K562 (cell line): ENCODE results near the gene EXOSC2. TPM values are rescaled to one million over a fixed set of nuclear protein-coding genes. Genes with fewer than 3 reads are reported as not detected.
A peak's percentile ranks its signal among the peaks of the same experiment; 100 is the strongest.

Experiments used
- ADNP ChIP-seq: fragments of 200-800 bp; sonication (Bioruptor generic); IDR thresholded peaks from 2 replicates; pipeline ENCODE4 v1.6.1; 2016; ENCODE audit warnings: missing genetic modification characterization, missing compliant biosample characterization
- ELK3 ChIP-seq: fragments of 450-650 bp; formaldehyde crosslinking; IDR thresholded peaks from 2 replicates; pipeline ENCODE4 v1.4.0; 2020; ENCODE audit warnings: mild to moderate bottlenecking
- ESRRA ChIP-seq: fragments of 450-650 bp; IDR thresholded peaks from 2 replicates; pipeline ENCODE4 v1.6.1; 2014; ENCODE audit warnings: low read depth, mild to moderate bottlenecking, moderate library complexity, borderline replicate concordance
- ETS2 ChIP-seq: IDR thresholded peaks from 2 replicates; pipeline ENCODE4 v1.6.1; 2016; ENCODE audit warnings: borderline replicate concordance, missing genetic modification characterization, mild to moderate bottlenecking, moderate library complexity, missing compliant biosample characterization; ENCODE audit not compliant: poor library complexity, severe bottlenecking
- FOXJ3 ChIP-seq: sonication (generic); formaldehyde crosslinking; IDR thresholded peaks from 2 replicates; pipeline ENCODE4 v1.4.0; 2020; ENCODE audit warnings: mild to moderate bottlenecking, missing genetic modification reagents
- GABPB1 ChIP-seq: sonication (generic); formaldehyde crosslinking; IDR thresholded peaks from 2 replicates; pipeline ENCODE4 v1.8.0; 2022; ENCODE audit warnings: mild to moderate bottlenecking, missing genetic modification reagents
- JUN ChIP-seq, 2 experiments: sonication (generic) in 1 of 2; formaldehyde crosslinking in 1 of 2; IDR thresholded peaks; 2 replicates each; pipeline versions ENCODE4 v1.6.1 to v1.8.0; 2012 to 2022; ENCODE audit warnings: borderline replicate concordance in 2 of 2, mild to moderate bottlenecking in 2 of 2, improper control_type of control experiment in 1 of 2, low read depth in 1 of 2, low read length in 1 of 2, missing genetic modification reagents in 1 of 2
- MAFF ChIP-seq: IDR thresholded peaks from 2 replicates; pipeline ENCODE4 v1.6.1; 2012; ENCODE audit warnings: low read length, improper control_type of control experiment
- MEF2D ChIP-seq: conservative IDR thresholded peaks from 2 replicates; pipeline ENCODE4 v1.6.1; 2016; ENCODE audit warnings: low read depth, missing genetic modification characterization, missing compliant biosample characterization
- MLX ChIP-seq, 2 experiments: fragments of 450-650 bp in 1 of 2; sonication (generic) in 1 of 2; formaldehyde crosslinking; conservative IDR thresholded peaks; 2 replicates each; pipeline versions ENCODE4 v1.4.0 to v1.8.1; 2020 to 2022; ENCODE audit warnings: mild to moderate bottlenecking in 1 of 2, missing genetic modification reagents in 1 of 2
- MNT ChIP-seq, 2 experiments: fragments of 450-650 bp; conservative IDR thresholded peaks; 2 replicates each; pipeline ENCODE4 v1.6.1; 2017; ENCODE audit warnings: mild to moderate bottlenecking in 2 of 2, moderate library complexity in 2 of 2
- NBN ChIP-seq: fragments of 450-650 bp; IDR thresholded peaks from 2 replicates; pipeline ENCODE4 v1.6.1; 2016; ENCODE audit warnings: low read depth, mild to moderate bottlenecking
- NELFE ChIP-seq: IDR thresholded peaks from 2 replicates; pipeline ENCODE4 v1.6.1; 2011; ENCODE audit warnings: mild to moderate bottlenecking; ENCODE audit not compliant: insufficient read depth, insufficient read length
- PPARD ChIP-seq: fragments of 250-450 bp; sonication (Bioruptor Pico); IDR thresholded peaks from 2 replicates; pipeline ENCODE4 v1.8.0; 2022; ENCODE audit warnings: inconsistent platforms, mild to moderate bottlenecking, moderate library complexity
- RBFOX2 ChIP-seq: fragments of 200-400 bp; formaldehyde crosslinking; IDR thresholded peaks from 2 replicates; pipeline ENCODE4 v1.6.1; 2017; ENCODE audit warnings: low read depth, mild to moderate bottlenecking, low read length, moderate library complexity
- SIX5 ChIP-seq, 2 experiments: IDR thresholded peaks; 2 replicates each; pipeline ENCODE4 v1.6.1; 2011; ENCODE audit warnings: low read length in 2 of 2, borderline replicate concordance in 1 of 2, low read depth in 1 of 2, mild to moderate bottlenecking in 1 of 2, moderate library complexity in 1 of 2; ENCODE audit not compliant: insufficient read depth in 1 of 2
- SMARCA4 ChIP-seq: fragments of 450-650 bp; IDR thresholded peaks from 2 replicates; pipeline ENCODE4 v1.6.1; 2016
- SP1 ChIP-seq: sonication (generic); formaldehyde crosslinking; IDR thresholded peaks from 2 replicates; pipeline ENCODE4 v1.8.1; 2022; ENCODE audit warnings: mild to moderate bottlenecking, missing genetic modification reagents
- STAT5A ChIP-seq: IDR thresholded peaks from 2 replicates; pipeline ENCODE4 v1.6.1; 2012; ENCODE audit warnings: low read length, inconsistent platforms, borderline replicate concordance
- ZNF316 ChIP-seq: fragments of 450-650 bp; IDR thresholded peaks from 2 replicates; pipeline ENCODE4 v1.6.1; 2016
- ZNF512 ChIP-seq: IDR thresholded peaks from 2 replicates; pipeline ENCODE4 v1.6.1; 2016; ENCODE audit warnings: missing genetic modification characterization, missing compliant biosample characterization
- polyA plus RNA-seq, 8 experiments: library from polyadenylated mRNA; depleted of rRNA in 4 of 8; stranded (reverse) in 5 of 8; unstranded in 3 of 8; fragments of >200 nt; fragmentation: Nextera tagmentation in 2 of 8; fragmentation: Illumina TruSeq in 1 of 8; extraction: Ambion mirVana in 2 of 8; extraction: Trizol in 1 of 8; gene quantifications; 2 replicates each; pipeline versions ENCODE4 v1.2.1 to v1.2.3, GENCODE V29; 2011 to 2014; ENCODE audit warnings: inconsistent platforms in 1 of 8, missing spikeins in 1 of 8
- total RNA-seq, 7 experiments: library from RNA; depleted of rRNA in 6 of 7; stranded (reverse); fragments of >200 nt in 6 of 7; fragmentation: Illumina TruSeq in 2 of 7; extraction: Trizol in 2 of 7; gene quantifications; 2 replicates each; pipeline versions ENCODE4 v1.2.1 to v1.2.3, GENCODE V29; 2011 to 2021; ENCODE audit warnings: low replicate concordance in 1 of 7
- TF ChIP-seq, protein P1 (sequence below): fragments of 450-650 bp; IDR thresholded peaks from 2 replicates; pipeline ENCODE4 v1.6.1; 2017; ENCODE audit warnings: mild to moderate bottlenecking, moderate library complexity

Gene EXOSC2
- total and polyA plus RNA-seq, 9 of the 15 experiments (the other 6 are each of a cell fraction or from before 2014, with no cell fraction given): 46.0 to 101 (median 77.6) TPM

DNA sequence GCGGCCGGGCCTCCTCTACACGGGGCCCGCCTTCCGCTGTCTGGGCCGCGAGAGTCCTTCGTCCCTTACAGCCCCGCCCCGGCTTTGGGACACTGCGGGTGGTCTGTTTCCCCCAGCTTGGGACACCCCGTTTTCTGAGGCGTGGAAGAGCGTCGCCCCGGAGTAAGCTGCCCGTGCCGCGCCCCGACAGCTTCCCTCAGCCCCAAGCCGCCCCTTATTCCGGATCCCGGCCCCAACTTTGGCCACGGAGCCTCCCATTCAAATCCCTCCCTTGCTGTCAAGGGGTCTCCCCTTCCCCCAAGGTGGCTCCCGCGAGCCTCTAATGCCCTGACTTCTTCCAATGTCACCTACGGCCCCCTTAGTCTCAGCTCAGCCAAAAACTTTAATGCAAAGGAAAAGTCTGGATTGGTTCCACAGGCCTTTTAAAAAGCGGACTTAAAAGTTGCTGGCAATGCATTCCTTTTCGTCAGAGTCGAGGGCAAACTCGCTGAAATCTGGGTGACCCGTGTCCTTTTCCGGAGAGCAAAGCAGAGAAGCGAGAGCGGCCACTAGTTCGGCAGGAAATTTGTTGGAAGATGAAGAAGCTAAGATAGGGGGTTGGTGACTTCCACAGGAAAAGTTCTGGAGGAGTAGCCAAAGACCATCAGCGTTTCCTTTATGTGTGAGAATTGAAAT lies 19.8 kb downstream of the EXOSC2 start (continued):
- no peak for TF ChIP-seq ELK3
- TF ChIP-seq MAFF: no peak
- TF ChIP-seq NELFE: no peak
- no peak for TF ChIP-seq ESRRA
- no peak for TF ChIP-seq RBFOX2
- TF ChIP-seq MEF2D (tag): no peak
- TF ChIP-seq FOXJ3 (CRISPR knock-in tag): no peak
- TF ChIP-seq, protein P1, sequence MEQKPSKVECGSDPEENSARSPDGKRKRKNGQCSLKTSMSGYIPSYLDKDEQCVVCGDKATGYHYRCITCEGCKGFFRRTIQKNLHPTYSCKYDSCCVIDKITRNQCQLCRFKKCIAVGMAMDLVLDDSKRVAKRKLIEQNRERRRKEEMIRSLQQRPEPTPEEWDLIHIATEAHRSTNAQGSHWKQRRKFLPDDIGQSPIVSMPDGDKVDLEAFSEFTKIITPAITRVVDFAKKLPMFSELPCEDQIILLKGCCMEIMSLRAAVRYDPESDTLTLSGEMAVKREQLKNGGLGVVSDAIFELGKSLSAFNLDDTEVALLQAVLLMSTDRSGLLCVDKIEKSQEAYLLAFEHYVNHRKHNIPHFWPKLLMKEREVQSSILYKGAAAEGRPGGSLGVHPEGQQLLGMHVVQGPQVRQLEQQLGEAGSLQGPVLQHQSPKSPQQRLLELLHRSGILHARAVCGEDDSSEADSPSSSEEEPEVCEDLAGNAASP: no peak
- TF ChIP-seq GABPB1 (CRISPR knock-in tag): no peak
- no peak for TF ChIP-seq PPARD (CRISPR knock-in tag)
- no peak for TF ChIP-seq NBN
- TF ChIP-seq SMARCA4: peak; percentile 13; the same call in 1 of the 2 replicates
- TF ChIP-seq ZNF316: peak; percentile 47; the same call in 1 of the 2 replicates
- TF ChIP-seq ZNF512 (tag): no peak
- no peak for TF ChIP-seq MLX (CRISPR knock-in tag; conservative IDR thresholded peaks at IDR 0.05)
- TF ChIP-seq MNT (conservative IDR thresholded peaks at IDR 0.05): 0 out of 4 replicates have a peak, but pooled peaks of 1 of the 2 experiments have one; percentile 14
- no peak for TF ChIP-seq STAT5A
- no peak for TF ChIP-seq SIX5 (IDR thresholded peaks at IDR 0.05; ENCODE audit: borderline replicate concordance in 1 of 2, insufficient read depth in 1 of 2, low read depth in 1 of 2, low read length in 2 of 2)
- no peak for TF ChIP-seq ETS2
- no peak for TF ChIP-seq ADNP (tag)
- no peak for TF ChIP-seq SP1 (CRISPR knock-in tag)
- TF ChIP-seq JUN (IDR thresholded peaks at IDR 0.05; ENCODE audit: borderline replicate concordance, low read depth, low read length): no peak
- no peak for TF ChIP-seq JUN (CRISPR knock-in tag; IDR thresholded peaks at IDR 0.05; ENCODE audit: borderline replicate concordance)
